ENCODE results near the gene PTPRM. TPM values are rescaled to one million over a fixed set of nuclear protein-coding genes. Genes with fewer than 3 reads are reported as not detected.

The PTPRM gene
- total and polyA plus RNA-seq, 4 donors: 9.2 to 23.0 (median 12.7) TPM

- Histone ChIP-seq H3K36me3 (ENCODE audit: control insufficient read depth in 4 of 4, insufficient read depth in 3 of 4, low read depth in 1 of 4, low read length in 3 of 4) (no peaks in the 10 kb centered on the region), H3K4me1 (ENCODE audit: control insufficient read depth in 4 of 4, insufficient read depth in 4 of 4, low read length in 3 of 4) (no peaks in the 10 kb centered on the region), H3K9ac (ENCODE audit: low read depth in 1 of 2, low read length in 2 of 2) (no peak overlapping the region), H3K4me3 (ENCODE audit: low read depth in 1 of 3, low read length in 3 of 3) (no peak overlapping the region), H3K9me3 (ENCODE audit: control insufficient read depth in 4 of 4, low read length in 3 of 4) (no peaks in the 10 kb centered on the region), H3K27ac (ENCODE audit: low read depth in 1 of 2, low read length in 2 of 2) (no peak overlapping the region), H3K27me3 (ENCODE audit: control insufficient read depth in 4 of 4, insufficient read depth in 4 of 4, low read length in 3 of 4) (no peaks in the 10 kb centered on the region)
- WGBS: 78% methylated on average over 3 of the region's 3 CpGs
- DNase-seq (ENCODE audit: low spot score): no peak
- TF ChIP-seq RXRA (IDR thresholded peaks at IDR 0.05): no peak
- TF ChIP-seq, protein P1, sequence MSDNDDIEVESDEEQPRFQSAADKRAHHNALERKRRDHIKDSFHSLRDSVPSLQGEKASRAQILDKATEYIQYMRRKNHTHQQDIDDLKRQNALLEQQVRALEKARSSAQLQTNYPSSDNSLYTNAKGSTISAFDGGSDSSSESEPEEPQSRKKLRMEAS (IDR thresholded peaks at IDR 0.05): no peak
- TF ChIP-seq GABPA (IDR thresholded peaks at IDR 0.05 in 1 of 2, conservative IDR thresholded peaks at IDR 0.05 in 1 of 2): no peak
- no peak for TF ChIP-seq HNF4G (IDR thresholded peaks at IDR 0.05)
- TF ChIP-seq, protein P2, sequence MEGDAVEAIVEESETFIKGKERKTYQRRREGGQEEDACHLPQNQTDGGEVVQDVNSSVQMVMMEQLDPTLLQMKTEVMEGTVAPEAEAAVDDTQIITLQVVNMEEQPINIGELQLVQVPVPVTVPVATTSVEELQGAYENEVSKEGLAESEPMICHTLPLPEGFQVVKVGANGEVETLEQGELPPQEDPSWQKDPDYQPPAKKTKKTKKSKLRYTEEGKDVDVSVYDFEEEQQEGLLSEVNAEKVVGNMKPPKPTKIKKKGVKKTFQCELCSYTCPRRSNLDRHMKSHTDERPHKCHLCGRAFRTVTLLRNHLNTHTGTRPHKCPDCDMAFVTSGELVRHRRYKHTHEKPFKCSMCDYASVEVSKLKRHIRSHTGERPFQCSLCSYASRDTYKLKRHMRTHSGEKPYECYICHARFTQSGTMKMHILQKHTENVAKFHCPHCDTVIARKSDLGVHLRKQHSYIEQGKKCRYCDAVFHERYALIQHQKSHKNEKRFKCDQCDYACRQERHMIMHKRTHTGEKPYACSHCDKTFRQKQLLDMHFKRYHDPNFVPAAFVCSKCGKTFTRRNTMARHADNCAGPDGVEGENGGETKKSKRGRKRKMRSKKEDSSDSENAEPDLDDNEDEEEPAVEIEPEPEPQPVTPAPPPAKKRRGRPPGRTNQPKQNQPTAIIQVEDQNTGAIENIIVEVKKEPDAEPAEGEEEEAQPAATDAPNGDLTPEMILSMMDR (IDR thresholded peaks at IDR 0.05; ENCODE audit: low read depth, low read length, missing input control): no peak
- no peak for TF ChIP-seq ATF3 (IDR thresholded peaks at IDR 0.05)
- no peak for TF ChIP-seq YY1 (IDR thresholded peaks at IDR 0.05)
- no peak for TF ChIP-seq EGR1 (IDR thresholded peaks at IDR 0.05; ENCODE audit: low read depth in 2 of 2)
- no peak for TF ChIP-seq NR2F2 (IDR thresholded peaks at IDR 0.05)
- TF ChIP-seq RAD21 (IDR thresholded peaks at IDR 0.05): no peak
- no peak for TF ChIP-seq HNF4A (conservative IDR thresholded peaks at IDR 0.05)
Measured at GRCh38 chr18:8036551-8036950, 469.4 kb downstream of the PTPRM start.

GRCh38 chr18:8037296-8037695 lies 470.2 kb downstream of the PTPRM start:
- WGBS: 60% methylated on average over 1 of the region's 1 CpG
- H3K9me3 ChIP-seq (ENCODE audit: control insufficient read depth in 4 of 4, low read length in 3 of 4): no peaks in the 10 kb centered on the region
- TF ChIP-seq RAD21 (IDR thresholded peaks at IDR 0.05): no peak
- TF ChIP-seq FOXA1 (IDR thresholded peaks at IDR 0.05): no peak
- TF ChIP-seq JUND (IDR thresholded peaks at IDR 0.05): no peak
- TF ChIP-seq YY1 (IDR thresholded peaks at IDR 0.05): no peak
- TF ChIP-seq, protein P2 (IDR thresholded peaks at IDR 0.05; ENCODE audit: low read depth, low read length, missing input control): no peak
- TF ChIP-seq HNF4A (conservative IDR thresholded peaks at IDR 0.05): no peak
- TF ChIP-seq SP1 (IDR thresholded peaks at IDR 0.05): no peak
- H3K27me3 ChIP-seq (ENCODE audit: control insufficient read depth in 4 of 4, insufficient read depth in 4 of 4, low read length in 3 of 4): no peaks in the 10 kb centered on the region
- no peak overlapping the region for H3K9ac ChIP-seq (ENCODE audit: low read depth in 1 of 2, low read length in 2 of 2)
- no peaks in the 10 kb centered on the region for H3K4me1 ChIP-seq (ENCODE audit: control insufficient read depth in 4 of 4, insufficient read depth in 4 of 4, low read length in 3 of 4)
- H3K36me3 ChIP-seq (ENCODE audit: control insufficient read depth in 4 of 4, insufficient read depth in 3 of 4, low read depth in 1 of 4, low read length in 3 of 4): no peaks in the 10 kb centered on the region
- no peak overlapping the region for H3K27ac ChIP-seq (ENCODE audit: low read depth in 1 of 2, low read length in 2 of 2)
- no peak overlapping the region for H3K4me3 ChIP-seq (ENCODE audit: low read depth in 1 of 3, low read length in 3 of 3)
- DNase-seq (ENCODE audit: low spot score): no peak

DNA sequence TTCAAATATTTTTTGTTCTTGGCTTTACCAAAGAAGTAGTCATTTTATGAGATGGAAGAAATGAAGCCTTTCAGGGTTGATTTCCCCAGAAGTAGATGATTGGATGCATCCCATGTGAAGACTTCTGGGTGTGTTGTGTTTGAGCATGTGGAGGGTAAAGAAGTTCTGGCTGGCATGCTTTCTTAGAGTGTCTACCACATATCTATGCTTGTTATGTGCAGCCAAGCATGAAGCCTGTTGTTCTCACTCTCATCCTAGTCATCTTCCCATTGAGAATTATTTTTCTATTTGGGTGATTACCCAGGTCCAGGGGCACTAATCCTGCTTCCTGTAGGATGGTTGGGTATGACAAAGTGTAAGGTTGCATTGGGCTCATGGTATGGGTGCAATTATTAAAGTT lies 472.9 kb downstream of the PTPRM start:
- H3K9me3 ChIP-seq (ENCODE audit: control insufficient read depth in 4 of 4, low read length in 3 of 4): no peaks in the 10 kb centered on the region
- H3K36me3 ChIP-seq (ENCODE audit: control insufficient read depth in 4 of 4, insufficient read depth in 3 of 4, low read depth in 1 of 4, low read length in 3 of 4): no peaks in the 10 kb centered on the region
- no peak for DNase-seq (ENCODE audit: low spot score)
- H3K4me3 ChIP-seq (ENCODE audit: low read depth in 1 of 3, low read length in 3 of 3): no peak overlapping the region
- no peaks in the 10 kb centered on the region for H3K27me3 ChIP-seq (ENCODE audit: control insufficient read depth in 4 of 4, insufficient read depth in 4 of 4, low read length in 3 of 4)
- H3K9ac ChIP-seq (ENCODE audit: low read depth in 1 of 2, low read length in 2 of 2): no peak overlapping the region
- H3K4me1 ChIP-seq (ENCODE audit: control insufficient read depth in 4 of 4, insufficient read depth in 4 of 4, low read length in 3 of 4): no peaks in the 10 kb centered on the region
- H3K27ac ChIP-seq (ENCODE audit: low read depth in 1 of 2, low read length in 2 of 2): no peak overlapping the region
- no peak for TF ChIP-seq HNF4G (IDR thresholded peaks at IDR 0.05)
- TF ChIP-seq GABPA (IDR thresholded peaks at IDR 0.05 in 1 of 2, conservative IDR thresholded peaks at IDR 0.05 in 1 of 2): no peak
- no peak for TF ChIP-seq NR2F2 (IDR thresholded peaks at IDR 0.05)
- TF ChIP-seq ZBTB33 (IDR thresholded peaks at IDR 0.05): no peak
- no peak for TF ChIP-seq JUND (IDR thresholded peaks at IDR 0.05)
- TF ChIP-seq SP1 (IDR thresholded peaks at IDR 0.05): no peak
- no peak for TF ChIP-seq FOXA1 (IDR thresholded peaks at IDR 0.05)
- no peak for TF ChIP-seq TAF1 (conservative IDR thresholded peaks at IDR 0.05)
- no peak for TF ChIP-seq RAD21 (IDR thresholded peaks at IDR 0.05)
- TF ChIP-seq EGR1 (IDR thresholded peaks at IDR 0.05; ENCODE audit: low read depth in 2 of 2): no peak
- no peak for TF ChIP-seq YY1 (IDR thresholded peaks at IDR 0.05)
- TF ChIP-seq, protein P3, sequence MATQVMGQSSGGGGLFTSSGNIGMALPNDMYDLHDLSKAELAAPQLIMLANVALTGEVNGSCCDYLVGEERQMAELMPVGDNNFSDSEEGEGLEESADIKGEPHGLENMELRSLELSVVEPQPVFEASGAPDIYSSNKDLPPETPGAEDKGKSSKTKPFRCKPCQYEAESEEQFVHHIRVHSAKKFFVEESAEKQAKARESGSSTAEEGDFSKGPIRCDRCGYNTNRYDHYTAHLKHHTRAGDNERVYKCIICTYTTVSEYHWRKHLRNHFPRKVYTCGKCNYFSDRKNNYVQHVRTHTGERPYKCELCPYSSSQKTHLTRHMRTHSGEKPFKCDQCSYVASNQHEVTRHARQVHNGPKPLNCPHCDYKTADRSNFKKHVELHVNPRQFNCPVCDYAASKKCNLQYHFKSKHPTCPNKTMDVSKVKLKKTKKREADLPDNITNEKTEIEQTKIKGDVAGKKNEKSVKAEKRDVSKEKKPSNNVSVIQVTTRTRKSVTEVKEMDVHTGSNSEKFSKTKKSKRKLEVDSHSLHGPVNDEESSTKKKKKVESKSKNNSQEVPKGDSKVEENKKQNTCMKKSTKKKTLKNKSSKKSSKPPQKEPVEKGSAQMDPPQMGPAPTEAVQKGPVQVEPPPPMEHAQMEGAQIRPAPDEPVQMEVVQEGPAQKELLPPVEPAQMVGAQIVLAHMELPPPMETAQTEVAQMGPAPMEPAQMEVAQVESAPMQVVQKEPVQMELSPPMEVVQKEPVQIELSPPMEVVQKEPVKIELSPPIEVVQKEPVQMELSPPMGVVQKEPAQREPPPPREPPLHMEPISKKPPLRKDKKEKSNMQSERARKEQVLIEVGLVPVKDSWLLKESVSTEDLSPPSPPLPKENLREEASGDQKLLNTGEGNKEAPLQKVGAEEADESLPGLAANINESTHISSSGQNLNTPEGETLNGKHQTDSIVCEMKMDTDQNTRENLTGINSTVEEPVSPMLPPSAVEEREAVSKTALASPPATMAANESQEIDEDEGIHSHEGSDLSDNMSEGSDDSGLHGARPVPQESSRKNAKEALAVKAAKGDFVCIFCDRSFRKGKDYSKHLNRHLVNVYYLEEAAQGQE (IDR thresholded peaks at IDR 0.05): no peak
- TF ChIP-seq, protein P1 (IDR thresholded peaks at IDR 0.05): no peak
